Body of pancreas (tissue), 4 donors: ENCODE data around the gene MCTP2. TPM values are rescaled to one million over a fixed set of nuclear protein-coding genes. Genes with fewer than 3 reads are reported as not detected.

Experiments used
- ATAC-seq: fragments of 150-250 bp; one replicate; pipeline ENCODE4 v1.9.1; 2016
- DNase-seq, 4 donors: peaks; one replicate each; pipeline ENCODE4 v3.0.0-alpha.2; 2019
- H3K27ac ChIP-seq, 4 donors: fragments of 200-600 bp; sonication (generic); 1 replicate in 3 of 4; 2 replicates in 1 of 4; pipeline versions ENCODE4 v1.5.1 to v1.6.1; 2016 to 2019; ENCODE audit warnings: mild to moderate bottlenecking in 1 of 4, mixed read lengths in 1 of 4, moderate library complexity in 1 of 4
- H3K27me3 ChIP-seq, 2 donors: fragments of 200-600 bp; sonication (generic); one replicate each; pipeline ENCODE4 v1.6.0; 2016; ENCODE audit warnings: mild to moderate bottlenecking in 1 of 2
- H3K36me3 ChIP-seq, 2 donors: fragments of 200-600 bp; sonication (generic); replicated peaks in 1 of 2; 2 replicates each; pipeline ENCODE4 v1.5.1; 2016; ENCODE audit warnings: low read depth in 2 of 2; ENCODE audit not compliant: insufficient read depth in 1 of 2
- H3K4me1 ChIP-seq: fragments of 200-600 bp; sonication (generic); one replicate; pipeline ENCODE4 v1.6.0; 2016
- H3K4me3 ChIP-seq, 2 donors: fragments of 200-600 bp; sonication (generic); 1 replicate in 1 of 2; 2 replicates in 1 of 2; pipeline ENCODE4 v1.5.1; 2016 to 2019
- H3K9me3 ChIP-seq, 3 donors: fragments of 200-600 bp; sonication (generic); 1 replicate in 2 of 3; 2 replicates in 1 of 3; pipeline ENCODE4 v1.5.1; 2016
- POLR2A ChIP-seq, 3 donors: fragments of 450-650 bp; IDR thresholded peaks; one replicate each; pipeline ENCODE4 v1.6.1; 2016; ENCODE audit warnings: antibody characterized with exemption in 3 of 3, mild to moderate bottlenecking in 2 of 3
- WGBS, 2 donors: methylation state at CpG; one replicate each; pipeline ENCODE4 v1.1.5; 2017; 5-methylcytosine and 5-hydroxymethylcytosine counted together
- intact Hi-C: fragments of 100-400 bp; cut with DNase I; formaldehyde crosslinking; loops from one replicate; pipeline ENCODE4 v1.15.1; 2023
- total RNA-seq, 2 donors: library from RNA; depleted of rRNA; stranded (reverse); fragments of >200 nt; gene quantifications; one replicate each; pipeline ENCODE4 v1.1.0, GENCODE V29; 2016
- TF ChIP-seq, protein P1 (sequence below), 7 experiments: fragments of 450-650 bp in 4 of 7; fragments of 200-600 bp in 3 of 7; sonication (generic) in 3 of 7; IDR thresholded peaks; one replicate each; pipeline ENCODE4 v1.5.1; 2016 to 2019; ENCODE audit warnings: antibody characterized with exemption in 7 of 7

The MCTP2 gene
- total RNA-seq, 2 donors from 2014 or later: 28.5 to 31.6 TPM

DNA sequence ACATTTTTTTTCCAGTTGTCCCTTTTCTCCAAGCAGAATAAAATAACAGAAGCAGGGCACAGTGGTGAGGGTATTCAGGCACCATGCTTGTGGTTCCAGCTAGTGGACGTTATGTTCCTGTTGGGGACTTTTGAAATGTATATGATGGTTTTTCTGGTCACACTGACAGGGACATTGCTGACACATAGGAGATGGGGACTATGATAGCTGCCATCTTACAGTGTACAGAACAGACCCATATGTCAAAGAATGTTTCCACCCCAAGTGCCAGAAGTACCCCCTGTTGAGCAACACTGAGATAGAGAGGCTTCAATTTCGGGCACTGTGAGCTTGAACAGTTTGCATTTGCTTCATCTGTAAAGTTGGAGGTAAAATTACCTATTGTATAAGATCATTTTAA lies 38.6 kb downstream of the MCTP2 start:
- Histone ChIP-seq H3K27me3 (no peaks in the 10 kb centered on the region), H3K27ac (no peak overlapping the region), H3K9me3 (no peaks in the 10 kb centered on the region), H3K36me3 (no peaks in the 10 kb centered on the region), H3K4me1 (peaks cover 7% of the 10 kb centered on the region), H3K4me3 (no peak overlapping the region)
- ATAC-seq (no peak), DNase-seq (no peak)
- intact Hi-C loops: no loop called here
- WGBS, 2 donors: 89 to 96% methylated on average over 2 of the region's 2 CpGs
- TF ChIP-seq, protein P1, sequence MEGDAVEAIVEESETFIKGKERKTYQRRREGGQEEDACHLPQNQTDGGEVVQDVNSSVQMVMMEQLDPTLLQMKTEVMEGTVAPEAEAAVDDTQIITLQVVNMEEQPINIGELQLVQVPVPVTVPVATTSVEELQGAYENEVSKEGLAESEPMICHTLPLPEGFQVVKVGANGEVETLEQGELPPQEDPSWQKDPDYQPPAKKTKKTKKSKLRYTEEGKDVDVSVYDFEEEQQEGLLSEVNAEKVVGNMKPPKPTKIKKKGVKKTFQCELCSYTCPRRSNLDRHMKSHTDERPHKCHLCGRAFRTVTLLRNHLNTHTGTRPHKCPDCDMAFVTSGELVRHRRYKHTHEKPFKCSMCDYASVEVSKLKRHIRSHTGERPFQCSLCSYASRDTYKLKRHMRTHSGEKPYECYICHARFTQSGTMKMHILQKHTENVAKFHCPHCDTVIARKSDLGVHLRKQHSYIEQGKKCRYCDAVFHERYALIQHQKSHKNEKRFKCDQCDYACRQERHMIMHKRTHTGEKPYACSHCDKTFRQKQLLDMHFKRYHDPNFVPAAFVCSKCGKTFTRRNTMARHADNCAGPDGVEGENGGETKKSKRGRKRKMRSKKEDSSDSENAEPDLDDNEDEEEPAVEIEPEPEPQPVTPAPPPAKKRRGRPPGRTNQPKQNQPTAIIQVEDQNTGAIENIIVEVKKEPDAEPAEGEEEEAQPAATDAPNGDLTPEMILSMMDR (IDR thresholded peaks at IDR 0.05): no peak
- TF ChIP-seq POLR2A (IDR thresholded peaks at IDR 0.05): no peak

DNA sequence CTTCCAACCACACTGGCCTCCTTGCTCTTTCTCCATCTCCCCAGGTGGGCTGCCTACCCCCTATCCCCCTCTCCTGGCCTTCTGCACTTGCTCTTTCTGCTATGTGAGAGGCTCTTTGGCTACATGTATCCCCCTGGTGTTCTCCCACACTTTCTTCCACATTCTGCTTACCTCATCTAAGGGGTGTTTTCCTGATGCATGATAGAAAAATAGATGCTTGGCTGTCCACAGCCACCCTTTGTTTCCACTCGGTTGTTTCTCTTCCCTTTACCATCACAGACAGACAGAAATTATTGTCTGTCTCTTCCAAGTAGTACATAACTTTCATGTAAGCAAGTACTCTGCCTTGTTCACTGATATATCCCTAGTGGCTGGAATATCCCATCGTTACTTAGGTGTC lies 39.2 kb downstream of the MCTP2 start:
- no peak for TF ChIP-seq POLR2A (IDR thresholded peaks at IDR 0.05)
- TF ChIP-seq, protein P1 (IDR thresholded peaks at IDR 0.05): no peak
- Histone ChIP-seq H3K4me1 (peaks cover 4% of the 10 kb centered on the region), H3K36me3 (no peaks in the 10 kb centered on the region), H3K4me3 (no peak overlapping the region), H3K9me3 (no peaks in the 10 kb centered on the region), H3K27ac (no peak overlapping the region), H3K27me3 (no peaks in the 10 kb centered on the region)
- ATAC-seq (no peak), DNase-seq (no peak)
- intact Hi-C loops: no loop called here
- WGBS, 2 donors: 62 to 84% methylated on average over 2 of the region's 2 CpGs

DNA sequence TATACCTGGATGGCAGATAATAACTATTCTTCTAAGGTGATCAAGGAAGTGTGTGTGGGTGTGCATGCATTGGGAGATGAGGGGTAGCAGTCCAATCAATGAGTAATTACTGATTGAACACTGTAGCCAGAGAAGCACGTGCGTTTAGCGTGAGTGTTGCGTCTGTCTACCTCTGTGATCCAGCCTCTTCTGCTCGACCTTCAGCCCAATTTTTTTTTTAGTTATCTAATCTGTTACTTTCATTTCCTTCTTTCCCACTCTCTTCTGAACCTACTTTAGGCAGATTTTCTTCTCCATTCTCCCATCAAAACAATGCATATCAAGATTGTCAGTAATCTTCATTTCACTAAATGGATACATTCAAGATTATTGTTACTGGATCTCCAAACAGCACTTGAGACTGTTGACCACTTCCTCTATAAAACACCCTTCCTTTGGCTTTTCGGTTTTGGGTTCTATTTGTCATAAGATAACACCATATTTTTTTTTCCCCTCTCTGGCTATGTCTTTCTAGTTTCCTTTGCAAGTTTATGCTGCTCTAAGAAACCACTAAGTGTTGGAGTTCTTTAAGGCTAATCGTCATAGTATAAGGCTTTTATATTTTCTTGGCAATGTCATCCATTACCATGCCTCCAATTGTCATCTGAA lies 41.0 kb downstream of the MCTP2 start:
- H3K9me3 ChIP-seq: no peaks in the 10 kb centered on the region
- 66 to 69% methylated on average over 7 of the region's 7 CpGs for WGBS, 2 donors
- H3K27ac ChIP-seq: no peak overlapping the region
- H3K4me3 ChIP-seq: no peak overlapping the region
- TF ChIP-seq, protein P1 (IDR thresholded peaks at IDR 0.05): no peak
- no peak for TF ChIP-seq POLR2A (IDR thresholded peaks at IDR 0.05)
- peaks cover 4% of the 10 kb centered on the region for H3K4me1 ChIP-seq
- H3K27me3 ChIP-seq: no peaks in the 10 kb centered on the region
- intact Hi-C loops: no loop called here
- ATAC-seq: no peak
- no peaks in the 10 kb centered on the region for H3K36me3 ChIP-seq
- no peak for DNase-seq

DNA sequence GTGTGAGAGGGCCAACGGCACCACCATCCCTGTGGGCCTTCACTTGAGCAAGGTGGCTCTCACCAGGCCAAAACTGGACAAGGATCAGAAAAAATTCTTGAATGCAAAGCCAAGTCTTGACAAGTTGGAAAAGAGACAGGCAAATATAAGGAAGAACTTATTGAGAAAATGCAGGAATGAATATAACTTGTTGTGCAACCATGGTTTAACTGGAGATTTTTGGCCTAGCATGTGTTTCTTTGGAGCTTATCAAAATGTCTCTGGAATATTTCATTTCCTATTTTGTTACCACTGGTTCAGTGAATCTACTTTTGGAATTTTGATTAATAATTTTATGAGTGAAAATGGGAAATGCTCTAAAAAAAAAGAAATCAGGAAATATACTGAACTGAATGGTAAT lies 42.5 kb downstream of the MCTP2 start:
- intact Hi-C loops: no loop called here
- no peaks in the 10 kb centered on the region for H3K27me3 ChIP-seq
- DNase-seq: no peak

More for the DNA sequence above, 42.5 kb downstream of the MCTP2 start:
- Histone ChIP-seq H3K4me1 (peaks cover 4% of the 10 kb centered on the region), H3K4me3 (no peak overlapping the region), H3K36me3 (no peaks in the 10 kb centered on the region), H3K9me3 (no peaks in the 10 kb centered on the region), H3K27ac (no peak overlapping the region)
- no peak for ATAC-seq
- TF ChIP-seq, protein P1 (IDR thresholded peaks at IDR 0.05): no peak
- no peak for TF ChIP-seq POLR2A (IDR thresholded peaks at IDR 0.05)
- WGBS, 2 donors: 77 to 100% methylated on average over 1 of the region's 1 CpG
